WTC11 (cell line): ENCODE results near the gene ATXN2L. TPM values are rescaled to one million over a fixed set of nuclear protein-coding genes. Genes with fewer than 3 reads are reported as not detected.

ENCODE experiments used
- ATAC-seq: fragments of 200-7000 bp; cut with Tn5 transposase; 2 replicates; pipeline ENCODE4 v1.10.0; 2021; ENCODE audit warnings: mild to moderate bottlenecking, moderate library complexity
- CTCF ChIA-PET: fragments of 300-600 bp; sonication (Branson Sonifier 250); formaldehyde crosslinking; loops from one replicate; lab custom pipeline; 2021; ENCODE audit warnings: antibody characterized with exemption; lab: Charles Lee
- POLR2A ChIA-PET: fragments of 350-600 bp; sonication (Branson Sonifier 250); formaldehyde crosslinking; loops from one replicate; lab custom pipeline; 2021; ENCODE audit warnings: antibody characterized with exemption; lab: Charles Lee
- DNase-seq: peaks from one replicate; pipeline ENCODE4 v3.0.0; 2021; ENCODE audit warnings: low spot score
- H3K27ac Mint-ChIP-seq: 2 replicates; pipeline ENCODE4 v1.8.0; 2021; ENCODE audit warnings: mixed read lengths
- H3K27me3 Mint-ChIP-seq: 2 replicates; pipeline ENCODE4 v1.8.0; 2021; ENCODE audit warnings: low read depth, mild to moderate bottlenecking, moderate library complexity, mixed read lengths
- H3K36me3 Mint-ChIP-seq: 2 replicates; pipeline ENCODE4 v1.8.0; 2021; ENCODE audit warnings: mixed read lengths
- H3K4me1 Mint-ChIP-seq: 2 replicates; pipeline ENCODE4 v1.8.0; 2022; ENCODE audit warnings: mixed read lengths
- H3K4me3 Mint-ChIP-seq: 2 replicates; pipeline ENCODE4 v1.8.0; 2021; ENCODE audit warnings: mild to moderate bottlenecking, moderate library complexity, mixed read lengths
- H3K9me3 Mint-ChIP-seq: 2 replicates; pipeline ENCODE4 v1.8.0; 2021; ENCODE audit warnings: mixed read lengths
- ATF1 ChIP-seq: sonication (generic); formaldehyde crosslinking; IDR thresholded peaks from 2 replicates; pipeline ENCODE4 v1.8.1; 2023; ENCODE audit warnings: mild to moderate bottlenecking, moderate library complexity, missing genetic modification reagents
- ELF4 ChIP-seq: sonication (generic); formaldehyde crosslinking; IDR thresholded peaks from 2 replicates; pipeline ENCODE4 v1.8.1; 2022; ENCODE audit warnings: low read depth, mild to moderate bottlenecking, moderate library complexity, missing genetic modification reagents
- FOXJ3 ChIP-seq: sonication (generic); formaldehyde crosslinking; IDR thresholded peaks from 2 replicates; pipeline ENCODE4 v1.9.0; 2021; ENCODE audit warnings: missing genetic modification reagents, mild to moderate bottlenecking, borderline replicate concordance
- total RNA-seq: library from RNA; stranded (reverse); gene quantifications from 3 replicates; pipeline ENCODE4 v1.2.3, GENCODE V29; 2021
- TF ChIP-seq, protein P1 (sequence below): sonication (generic); formaldehyde crosslinking; IDR thresholded peaks from 2 replicates; pipeline ENCODE4 v1.8.0; 2023; ENCODE audit warnings: mild to moderate bottlenecking, missing genetic modification reagents
- TF ChIP-seq, protein P2 (sequence below): fragments of 250-450 bp; sonication (Bioruptor Pico); IDR thresholded peaks from 2 replicates; pipeline ENCODE4 v1.9.0; 2021; ENCODE audit warnings: mild to moderate bottlenecking
- TF ChIP-seq, protein P3 (sequence below): sonication (generic); formaldehyde crosslinking; IDR thresholded peaks from 2 replicates; pipeline ENCODE4 v1.8.1; 2022; ENCODE audit warnings: mild to moderate bottlenecking, moderate library complexity, missing genetic modification reagents
- TF ChIP-seq, protein P4 (sequence below): sonication (generic); formaldehyde crosslinking; IDR thresholded peaks from 2 replicates; pipeline ENCODE4 v1.8.0; 2022; ENCODE audit warnings: mild to moderate bottlenecking, missing genetic modification reagents
- TF ChIP-seq, protein P5 (sequence below): sonication (generic); formaldehyde crosslinking; IDR thresholded peaks from 2 replicates; pipeline ENCODE4 v1.8.1; 2023; ENCODE audit warnings: mild to moderate bottlenecking, missing genetic modification reagents
- TF ChIP-seq, protein P6 (sequence below): sonication (generic); formaldehyde crosslinking; IDR thresholded peaks from 2 replicates; pipeline ENCODE4 v1.8.1; 2022; ENCODE audit warnings: low read depth, mild to moderate bottlenecking, moderate library complexity, missing genetic modification reagents, borderline replicate concordance

The ATXN2L gene
- total RNA-seq, 1 experiment from 2014 or later: 243 TPM

DNA sequence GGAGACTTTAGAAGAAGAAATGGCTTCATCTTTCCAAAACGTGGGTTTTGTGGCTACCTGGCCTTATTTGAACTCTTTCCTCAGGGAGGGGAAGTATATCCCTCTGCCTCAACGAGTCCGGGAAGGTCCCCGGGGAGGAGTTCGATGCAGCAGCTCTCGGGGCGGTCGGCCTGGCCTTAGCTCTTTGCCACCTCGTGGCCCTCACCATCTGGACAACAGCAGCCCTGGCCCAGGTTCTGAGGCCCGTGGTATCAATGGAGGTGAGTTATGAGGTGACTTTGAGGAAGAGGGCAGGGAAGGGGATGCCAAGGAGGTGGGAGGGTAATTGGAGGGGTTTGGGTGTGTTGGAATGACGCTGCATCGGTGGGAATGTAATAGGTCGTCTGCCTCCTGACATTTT lies 7.7 kb downstream of the ATXN2L start (continued):
- TF ChIP-seq, protein P1, sequence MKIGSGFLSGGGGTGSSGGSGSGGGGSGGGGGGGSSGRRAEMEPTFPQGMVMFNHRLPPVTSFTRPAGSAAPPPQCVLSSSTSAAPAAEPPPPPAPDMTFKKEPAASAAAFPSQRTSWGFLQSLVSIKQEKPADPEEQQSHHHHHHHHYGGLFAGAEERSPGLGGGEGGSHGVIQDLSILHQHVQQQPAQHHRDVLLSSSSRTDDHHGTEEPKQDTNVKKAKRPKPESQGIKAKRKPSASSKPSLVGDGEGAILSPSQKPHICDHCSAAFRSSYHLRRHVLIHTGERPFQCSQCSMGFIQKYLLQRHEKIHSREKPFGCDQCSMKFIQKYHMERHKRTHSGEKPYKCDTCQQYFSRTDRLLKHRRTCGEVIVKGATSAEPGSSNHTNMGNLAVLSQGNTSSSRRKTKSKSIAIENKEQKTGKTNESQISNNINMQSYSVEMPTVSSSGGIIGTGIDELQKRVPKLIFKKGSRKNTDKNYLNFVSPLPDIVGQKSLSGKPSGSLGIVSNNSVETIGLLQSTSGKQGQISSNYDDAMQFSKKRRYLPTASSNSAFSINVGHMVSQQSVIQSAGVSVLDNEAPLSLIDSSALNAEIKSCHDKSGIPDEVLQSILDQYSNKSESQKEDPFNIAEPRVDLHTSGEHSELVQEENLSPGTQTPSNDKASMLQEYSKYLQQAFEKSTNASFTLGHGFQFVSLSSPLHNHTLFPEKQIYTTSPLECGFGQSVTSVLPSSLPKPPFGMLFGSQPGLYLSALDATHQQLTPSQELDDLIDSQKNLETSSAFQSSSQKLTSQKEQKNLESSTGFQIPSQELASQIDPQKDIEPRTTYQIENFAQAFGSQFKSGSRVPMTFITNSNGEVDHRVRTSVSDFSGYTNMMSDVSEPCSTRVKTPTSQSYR: no peak

DNA sequence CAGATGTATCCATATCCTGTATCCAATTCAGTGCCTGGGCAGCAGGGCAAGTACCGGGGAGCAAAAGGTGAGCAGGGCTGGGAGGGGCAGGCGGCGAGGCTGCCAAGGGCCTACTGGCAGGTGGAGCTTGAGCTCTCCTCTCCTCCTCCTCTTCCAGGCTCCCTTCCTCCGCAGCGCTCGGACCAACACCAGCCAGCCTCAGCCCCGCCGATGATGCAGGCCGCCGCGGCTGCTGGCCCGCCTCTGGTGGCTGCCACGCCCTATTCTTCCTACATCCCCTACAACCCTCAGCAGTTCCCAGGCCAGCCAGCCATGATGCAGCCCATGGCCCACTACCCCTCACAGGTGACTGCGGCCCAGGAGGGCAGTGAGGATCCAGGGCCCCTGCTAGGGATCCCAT lies 11.6 kb downstream of the ATXN2L start:
- H3K36me3 Mint-ChIP-seq: peaks cover 75% of the 10 kb centered on the region
- ATAC-seq: no peak
- H3K4me3 Mint-ChIP-seq: no peak overlapping the region

More for the DNA sequence above, 11.6 kb downstream of the ATXN2L start:
- TF ChIP-seq ATF1 (CRISPR knock-in tag) (no peak), ELF4 (CRISPR knock-in tag) (no peak), FOXJ3 (CRISPR knock-in tag) (no peak)
- TF ChIP-seq, protein P2, sequence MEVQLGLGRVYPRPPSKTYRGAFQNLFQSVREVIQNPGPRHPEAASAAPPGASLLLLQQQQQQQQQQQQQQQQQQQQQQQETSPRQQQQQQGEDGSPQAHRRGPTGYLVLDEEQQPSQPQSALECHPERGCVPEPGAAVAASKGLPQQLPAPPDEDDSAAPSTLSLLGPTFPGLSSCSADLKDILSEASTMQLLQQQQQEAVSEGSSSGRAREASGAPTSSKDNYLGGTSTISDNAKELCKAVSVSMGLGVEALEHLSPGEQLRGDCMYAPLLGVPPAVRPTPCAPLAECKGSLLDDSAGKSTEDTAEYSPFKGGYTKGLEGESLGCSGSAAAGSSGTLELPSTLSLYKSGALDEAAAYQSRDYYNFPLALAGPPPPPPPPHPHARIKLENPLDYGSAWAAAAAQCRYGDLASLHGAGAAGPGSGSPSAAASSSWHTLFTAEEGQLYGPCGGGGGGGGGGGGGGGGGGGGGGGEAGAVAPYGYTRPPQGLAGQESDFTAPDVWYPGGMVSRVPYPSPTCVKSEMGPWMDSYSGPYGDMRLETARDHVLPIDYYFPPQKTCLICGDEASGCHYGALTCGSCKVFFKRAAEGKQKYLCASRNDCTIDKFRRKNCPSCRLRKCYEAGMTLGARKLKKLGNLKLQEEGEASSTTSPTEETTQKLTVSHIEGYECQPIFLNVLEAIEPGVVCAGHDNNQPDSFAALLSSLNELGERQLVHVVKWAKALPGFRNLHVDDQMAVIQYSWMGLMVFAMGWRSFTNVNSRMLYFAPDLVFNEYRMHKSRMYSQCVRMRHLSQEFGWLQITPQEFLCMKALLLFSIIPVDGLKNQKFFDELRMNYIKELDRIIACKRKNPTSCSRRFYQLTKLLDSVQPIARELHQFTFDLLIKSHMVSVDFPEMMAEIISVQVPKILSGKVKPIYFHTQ: no peak
- TF ChIP-seq, protein P3, sequence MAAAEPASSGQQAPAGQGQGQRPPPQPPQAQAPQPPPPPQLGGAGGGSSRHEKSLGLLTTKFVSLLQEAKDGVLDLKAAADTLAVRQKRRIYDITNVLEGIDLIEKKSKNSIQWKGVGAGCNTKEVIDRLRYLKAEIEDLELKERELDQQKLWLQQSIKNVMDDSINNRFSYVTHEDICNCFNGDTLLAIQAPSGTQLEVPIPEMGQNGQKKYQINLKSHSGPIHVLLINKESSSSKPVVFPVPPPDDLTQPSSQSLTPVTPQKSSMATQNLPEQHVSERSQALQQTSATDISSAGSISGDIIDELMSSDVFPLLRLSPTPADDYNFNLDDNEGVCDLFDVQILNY (CRISPR knock-in tag): no peak
- TF ChIP-seq, protein P4, sequence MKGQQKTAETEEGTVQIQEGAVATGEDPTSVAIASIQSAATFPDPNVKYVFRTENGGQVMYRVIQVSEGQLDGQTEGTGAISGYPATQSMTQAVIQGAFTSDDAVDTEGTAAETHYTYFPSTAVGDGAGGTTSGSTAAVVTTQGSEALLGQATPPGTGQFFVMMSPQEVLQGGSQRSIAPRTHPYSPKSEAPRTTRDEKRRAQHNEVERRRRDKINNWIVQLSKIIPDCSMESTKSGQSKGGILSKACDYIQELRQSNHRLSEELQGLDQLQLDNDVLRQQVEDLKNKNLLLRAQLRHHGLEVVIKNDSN (CRISPR knock-in tag): no peak
- TF ChIP-seq, protein P5, sequence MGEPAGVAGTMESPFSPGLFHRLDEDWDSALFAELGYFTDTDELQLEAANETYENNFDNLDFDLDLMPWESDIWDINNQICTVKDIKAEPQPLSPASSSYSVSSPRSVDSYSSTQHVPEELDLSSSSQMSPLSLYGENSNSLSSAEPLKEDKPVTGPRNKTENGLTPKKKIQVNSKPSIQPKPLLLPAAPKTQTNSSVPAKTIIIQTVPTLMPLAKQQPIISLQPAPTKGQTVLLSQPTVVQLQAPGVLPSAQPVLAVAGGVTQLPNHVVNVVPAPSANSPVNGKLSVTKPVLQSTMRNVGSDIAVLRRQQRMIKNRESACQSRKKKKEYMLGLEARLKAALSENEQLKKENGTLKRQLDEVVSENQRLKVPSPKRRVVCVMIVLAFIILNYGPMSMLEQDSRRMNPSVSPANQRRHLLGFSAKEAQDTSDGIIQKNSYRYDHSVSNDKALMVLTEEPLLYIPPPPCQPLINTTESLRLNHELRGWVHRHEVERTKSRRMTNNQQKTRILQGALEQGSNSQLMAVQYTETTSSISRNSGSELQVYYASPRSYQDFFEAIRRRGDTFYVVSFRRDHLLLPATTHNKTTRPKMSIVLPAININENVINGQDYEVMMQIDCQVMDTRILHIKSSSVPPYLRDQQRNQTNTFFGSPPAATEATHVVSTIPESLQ (CRISPR knock-in tag): no peak
- TF ChIP-seq, protein P6, sequence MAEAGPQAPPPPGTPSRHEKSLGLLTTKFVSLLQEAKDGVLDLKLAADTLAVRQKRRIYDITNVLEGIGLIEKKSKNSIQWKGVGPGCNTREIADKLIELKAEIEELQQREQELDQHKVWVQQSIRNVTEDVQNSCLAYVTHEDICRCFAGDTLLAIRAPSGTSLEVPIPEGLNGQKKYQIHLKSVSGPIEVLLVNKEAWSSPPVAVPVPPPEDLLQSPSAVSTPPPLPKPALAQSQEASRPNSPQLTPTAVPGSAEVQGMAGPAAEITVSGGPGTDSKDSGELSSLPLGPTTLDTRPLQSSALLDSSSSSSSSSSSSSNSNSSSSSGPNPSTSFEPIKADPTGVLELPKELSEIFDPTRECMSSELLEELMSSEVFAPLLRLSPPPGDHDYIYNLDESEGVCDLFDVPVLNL (CRISPR knock-in tag): no peak
- TF ChIP-seq, all 79 proteins: peak for 0
- CTCF ChIA-PET: interaction anchor here (0.6 to 1.0 kb wide), 2 partner anchors 12 to 137 kb away, joined by 3 read pairs; partner anchors contain the start of gene TUFM
- POLR2A ChIA-PET: interaction anchor here (1.8 kb wide), 1 partner anchor 8 kb away, joined by 4 read pairs; no protein-coding TSS in a partner anchor
- Mint-ChIP-seq H3K27ac (no peak overlapping the region), H3K4me1 (no peaks in the 10 kb centered on the region), H3K27me3 (no peaks in the 10 kb centered on the region), H3K9me3 (no peaks in the 10 kb centered on the region)
- DNase-seq: no peak
